K562 (cell line): Measurements from ENCODE around the gene MYO3A.

Experiments
- MLLT1 ChIP-seq, 2 experiments: fragments of 450-650 bp; IDR thresholded peaks; 2 replicates each; pipeline ENCODE4 v1.6.1; 2016
- PKNOX1 ChIP-seq: fragments of 450-650 bp; IDR thresholded peaks from 2 replicates; pipeline ENCODE4 v1.6.1; 2016

GRCh38 chr10:26238378-26238777 lies 304.3 kb downstream of the MYO3A start:
- TF ChIP-seq MLLT1 (IDR thresholded peaks at IDR 0.05): no peak
- TF ChIP-seq PKNOX1: no peak
